H1 (cell line): ENCODE results near the gene LRRC61. TPM values are rescaled to one million over a fixed set of nuclear protein-coding genes. Genes with fewer than 3 reads are reported as not detected.
A peak's percentile ranks its signal among the peaks of the same experiment; 100 is the strongest.

Source experiments
- CTCF ChIA-PET: fragments of 300-600 bp; sonication (Branson Sonifier 250); formaldehyde crosslinking; loops from one replicate; lab custom pipeline; 2021; ENCODE audit not compliant: partially characterized antibody; lab: Charles Lee
- POLR2A ChIA-PET: fragments of 300-600 bp; sonication (Branson Sonifier 250); formaldehyde crosslinking; loops from one replicate; lab custom pipeline; 2021; ENCODE audit warnings: inconsistent platforms; ENCODE audit not compliant: partially characterized antibody; lab: Charles Lee
- DNase-seq, 2 experiments: peaks; one replicate each; pipeline versions ENCODE4 v3.0.0 to v3.0.0-alpha.2; 2010 to 2022; ENCODE audit warnings: low spot score in 2 of 2, low read depth in 1 of 2, mixed read lengths in 1 of 2
- FAIRE-seq: peaks from 2 replicates; lab custom pipeline; 2011; peaks lifted over from hg19 to GRCh38; lab: Jason Lieb, UNC
- H2AFZ ChIP-seq: 2 replicates; pipeline ENCODE4 v1.8.1; 2012; ENCODE audit warnings: low read length, inconsistent platforms
- H2AK5ac ChIP-seq: 2 replicates; pipeline ENCODE4 v1.6.1; 2013; ENCODE audit warnings: low read depth, low read length
- H2BK120ac ChIP-seq: replicated peaks from 2 replicates; pipeline ENCODE3; 2013; ENCODE audit warnings: low read depth, low read length, inconsistent platforms
- H2BK12ac ChIP-seq: 2 replicates; pipeline ENCODE4 v1.6.1; 2013; ENCODE audit warnings: low read depth, low read length
- H2BK15ac ChIP-seq: 2 replicates; pipeline ENCODE4 v1.6.1; 2013; ENCODE audit warnings: low read length
- H2BK20ac ChIP-seq: 2 replicates; pipeline ENCODE4 v1.6.1; 2013; ENCODE audit warnings: low read length
- H2BK5ac ChIP-seq: 2 replicates; pipeline ENCODE4 v1.6.1; 2013; ENCODE audit warnings: low read depth, low read length
- H3K14ac ChIP-seq: 2 replicates; pipeline ENCODE4 v1.6.1; 2013; ENCODE audit warnings: inconsistent platforms; ENCODE audit not compliant: insufficient read length
- H3K18ac ChIP-seq: 2 replicates; pipeline ENCODE4 v1.6.1; 2013; ENCODE audit warnings: low read length; ENCODE audit errors: extremely low read depth
- H3K23ac ChIP-seq: 2 replicates; pipeline ENCODE4 v1.6.1; 2013; ENCODE audit warnings: inconsistent platforms; ENCODE audit not compliant: insufficient read length
- H3K23me2 ChIP-seq: 2 replicates; pipeline ENCODE4 v1.6.1; 2013; ENCODE audit warnings: low read depth, low read length
- H3K27ac ChIP-seq: 2 replicates; pipeline ENCODE4 v1.6.1; 2011; ENCODE audit warnings: low read depth, low read length, inconsistent platforms
- H3K27me3 ChIP-seq, 4 experiments: replicated peaks in 1 of 4; 1 replicate in 1 of 4; 2 replicates in 3 of 4; pipeline versions ENCODE4 v1.6.1 to v1.8.1; 2011 to 2013; ENCODE audit warnings: low read length in 3 of 4, mild to moderate bottlenecking in 3 of 4, inconsistent platforms in 2 of 4, mixed read lengths in 2 of 4, moderate library complexity in 1 of 4; ENCODE audit not compliant: control insufficient read depth in 3 of 4, insufficient read depth in 3 of 4; ENCODE audit errors: extremely low read depth in 1 of 4
- H3K36me3 ChIP-seq, 4 experiments: 2 replicates each; pipeline versions ENCODE4 v1.6.1 to v1.8.1; 2011 to 2013; ENCODE audit warnings: mild to moderate bottlenecking in 4 of 4, low read length in 3 of 4, moderate library complexity in 2 of 4, control low read depth in 1 of 4, inconsistent platforms in 1 of 4; ENCODE audit not compliant: insufficient read depth in 4 of 4, control insufficient read depth in 2 of 4
- H3K4ac ChIP-seq: replicated peaks from 2 replicates; pipeline ENCODE3; 2013; ENCODE audit warnings: low read length, low read depth, mixed read lengths, inconsistent platforms; ENCODE audit not compliant: insufficient read length
- H3K4me1 ChIP-seq, 4 experiments: replicated peaks in 1 of 4; 1 replicate in 1 of 4; 2 replicates in 3 of 4; pipeline versions ENCODE4 v1.6.1 to v1.8.1; 2011 to 2013; ENCODE audit warnings: low read length in 3 of 4, inconsistent platforms in 2 of 4, mixed read lengths in 1 of 4; ENCODE audit not compliant: insufficient read depth in 4 of 4, control insufficient read depth in 3 of 4
- H3K4me2 ChIP-seq, 2 experiments: 2 replicates each; pipeline versions ENCODE4 v1.6.1 to v1.8.1; 2011 to 2013; ENCODE audit warnings: low read depth in 2 of 2, low read length in 2 of 2, control low read depth in 1 of 2, inconsistent platforms in 1 of 2, mild to moderate bottlenecking in 1 of 2; ENCODE audit not compliant: insufficient read depth in 1 of 2
- H3K4me3 ChIP-seq, 4 experiments: fragments of 200-600, 300-600 bp in 1 of 4; sonication (generic), shearing (Covaris generic), sonication (Bioruptor Twin) in 1 of 4; 2 replicates each; pipeline versions ENCODE4 v1.5.1 to v1.8.1; 2011 to 2016; ENCODE audit warnings: low read length in 4 of 4, low read depth in 3 of 4, control low read depth in 2 of 4, inconsistent platforms in 2 of 4, mild to moderate bottlenecking in 2 of 4, mixed read lengths in 1 of 4, moderate library complexity in 1 of 4; ENCODE audit not compliant: insufficient read depth in 2 of 4; ENCODE audit errors: extremely low read depth in 1 of 4
- H3K56ac ChIP-seq: replicated peaks from 2 replicates; pipeline ENCODE3; 2013; ENCODE audit warnings: low read depth, mild to moderate bottlenecking, mixed read lengths, low read length, inconsistent platforms; ENCODE audit not compliant: insufficient read length
- H3K79me1 ChIP-seq: 2 replicates; pipeline ENCODE4 v1.6.1; 2013; ENCODE audit warnings: low read depth, low read length, control low read depth
- H3K79me2 ChIP-seq, 2 experiments: 2 replicates each; pipeline versions ENCODE4 v1.6.1 to v1.8.1; 2012 to 2013; ENCODE audit warnings: low read length in 2 of 2, mild to moderate bottlenecking in 2 of 2, inconsistent platforms in 1 of 2; ENCODE audit not compliant: insufficient read depth in 2 of 2, control insufficient read depth in 1 of 2
- H3K9ac ChIP-seq, 4 experiments: replicated peaks in 1 of 4; 1 replicate in 1 of 4; 2 replicates in 3 of 4; pipeline versions ENCODE4 v1.6.1 to v1.8.1; 2011 to 2013; ENCODE audit warnings: low read depth in 3 of 4, low read length in 3 of 4, control low read depth in 2 of 4, mild to moderate bottlenecking in 2 of 4, moderate library complexity in 2 of 4, inconsistent platforms in 1 of 4; ENCODE audit errors: extremely low read depth in 1 of 4
- H3K9me3 ChIP-seq, 2 experiments: 2 replicates each; pipeline versions ENCODE4 v1.6.1 to v1.8.1; 2012 to 2013; ENCODE audit warnings: mild to moderate bottlenecking in 2 of 2, moderate library complexity in 2 of 2, control low read depth in 1 of 2, inconsistent platforms in 1 of 2, low read depth in 1 of 2, low read length in 1 of 2, mixed read lengths in 1 of 2; ENCODE audit not compliant: insufficient read depth in 2 of 2
- H4K20me1 ChIP-seq, 2 experiments: replicated peaks in 1 of 2; 2 replicates each; pipeline versions ENCODE3 to v1.8.1; 2011 to 2013; ENCODE audit warnings: inconsistent platforms in 2 of 2, low read length in 2 of 2, mild to moderate bottlenecking in 1 of 2; ENCODE audit not compliant: insufficient read depth in 2 of 2, control insufficient read depth in 1 of 2
- H4K5ac ChIP-seq: 2 replicates; pipeline ENCODE4 v1.6.1; 2013; ENCODE audit warnings: low read length, low read depth, mixed read lengths, inconsistent platforms; ENCODE audit not compliant: insufficient read length
- H4K8ac ChIP-seq: 2 replicates; pipeline ENCODE4 v1.8.0; 2013; ENCODE audit warnings: mild to moderate bottlenecking, moderate library complexity, low read length, inconsistent platforms; ENCODE audit not compliant: insufficient read depth; ENCODE audit errors: extremely low read depth
- H4K91ac ChIP-seq: replicated peaks from 2 replicates; pipeline ENCODE3; 2013; ENCODE audit warnings: low read length, mixed read lengths, inconsistent platforms; ENCODE audit not compliant: insufficient read length
- BRCA1 ChIP-seq: IDR thresholded peaks from 2 replicates; pipeline ENCODE4 v1.6.1; 2012; ENCODE audit warnings: low read depth, low read length, improper control_type of control experiment
- CBX5 ChIP-seq: fragments of 300-800, 300-1000 bp; sonication (generic); IDR thresholded peaks from 2 replicates; pipeline ENCODE4 v1.7.1; 2016; ENCODE audit warnings: antibody characterized with exemption, low read length, low read depth
- CREB1 ChIP-seq: IDR thresholded peaks from 2 replicates; pipeline ENCODE4 v1.6.1; 2012; ENCODE audit warnings: inconsistent platforms
- EP300 ChIP-seq, 2 experiments: IDR thresholded peaks; 1 replicate in 1 of 2; 2 replicates in 1 of 2; pipeline ENCODE4 v1.6.1; 2011 to 2012; ENCODE audit warnings: low read depth in 2 of 2, low read length in 2 of 2, mild to moderate bottlenecking in 2 of 2, borderline replicate concordance in 1 of 2, inconsistent platforms in 1 of 2, moderate library complexity in 1 of 2
- EZH2 ChIP-seq: fragments of 200-600 bp; sonication (generic); IDR thresholded peaks from 2 replicates; pipeline ENCODE4 v1.7.1; 2012; ENCODE audit warnings: low read depth, mild to moderate bottlenecking, moderate library complexity, low read length, inconsistent platforms; ENCODE audit not compliant: severe bottlenecking
- FOSL1 ChIP-seq: IDR thresholded peaks from 2 replicates; pipeline ENCODE4 v1.6.1; 2011; ENCODE audit warnings: mild to moderate bottlenecking, low read depth, low read length, moderate library complexity; ENCODE audit not compliant: insufficient read depth
- KDM4A ChIP-seq: IDR thresholded peaks from one replicate; pipeline ENCODE4 v1.7.1; 2012; ENCODE audit warnings: low read depth, mild to moderate bottlenecking, moderate library complexity, low read length, inconsistent platforms; ENCODE audit not compliant: severe bottlenecking
- MAFK ChIP-seq: IDR thresholded peaks from 2 replicates; pipeline ENCODE4 v1.6.1; 2012; ENCODE audit warnings: low read depth, mild to moderate bottlenecking, improper control_type of control experiment, low read length
- POLR2A ChIP-seq, 2 experiments: IDR thresholded peaks; 1 replicate in 1 of 2; 2 replicates in 1 of 2; pipeline ENCODE4 v1.6.1; 2011; ENCODE audit warnings: low read depth in 2 of 2, low read length in 2 of 2, mild to moderate bottlenecking in 2 of 2; ENCODE audit errors: control extremely low read depth in 1 of 2
- SIN3A ChIP-seq, 2 experiments: IDR thresholded peaks in 1 of 2; conservative IDR thresholded peaks in 1 of 2; 2 replicates each; pipeline ENCODE4 v1.6.1; 2011 to 2012; ENCODE audit warnings: low read length in 2 of 2, improper control_type of control experiment in 1 of 2, low read depth in 1 of 2, mild to moderate bottlenecking in 1 of 2
- SRF ChIP-seq: IDR thresholded peaks from 2 replicates; pipeline ENCODE4 v1.6.1; 2011; ENCODE audit warnings: mild to moderate bottlenecking, low read depth, low read length, moderate library complexity
- SUZ12 ChIP-seq: fragments of 200-600 bp; sonication (generic); IDR thresholded peaks from 2 replicates; pipeline ENCODE4 v1.6.1; 2012; ENCODE audit warnings: mild to moderate bottlenecking, inconsistent platforms, low read length, moderate library complexity, mixed read lengths
- ZNF274 ChIP-seq: IDR thresholded peaks from 2 replicates; pipeline ENCODE4 v1.7.0; 2012; ENCODE audit warnings: low read length, borderline replicate concordance; ENCODE audit errors: extremely low read depth
- WGBS, 2 experiments: shearing (Covaris generic) in 1 of 2; methylation state at CpG; one replicate each; pipeline versions ENCODE4 v1.1.6 to v1.1.7; 2013 to 2015; ENCODE audit warnings: low lambda C conversion rate in 2 of 2, mixed read lengths in 2 of 2, inconsistent platforms in 1 of 2, low coverage in 1 of 2, missing lambda C conversion rate in 1 of 2; ENCODE audit not compliant: insufficient replicate concordance in 2 of 2, insufficient coverage in 1 of 2, insufficient read length in 1 of 2; ENCODE audit errors: extremely low coverage in 1 of 2, missing lambda C conversion rate in 1 of 2; 5-methylcytosine and 5-hydroxymethylcytosine counted together
- polyA plus RNA-seq, 7 experiments: library from polyadenylated mRNA; depleted of rRNA in 3 of 7; stranded (reverse) in 5 of 7; unstranded in 2 of 7; fragments of >200 nt in 5 of 7; fragments of 200-250 nt in 2 of 7; gene quantifications; 1 replicate in 5 of 7; 2 replicates in 1 of 7; 4 replicates in 1 of 7; pipeline versions ENCODE4 v1.2.1 to v1.2.3, GENCODE V29; 2011 to 2013; ENCODE audit warnings: missing spikeins in 2 of 7, mixed read lengths in 2 of 7
- total RNA-seq: library from RNA; stranded (reverse); fragmentation: NEBNext Ultra II Directional; extraction: Animal tissue kit (Norgen Biotek cat#: 25700); gene quantifications from 2 replicates; pipeline ENCODE4 v1.2.1, GENCODE V29; 2021

The LRRC61 gene
- total and polyA plus RNA-seq, 2 of the 8 experiments (the other 6 are each of a cell fraction or from before 2014, with no cell fraction given): 0.73 to 44.8 TPM

- H3K18ac ChIP-seq: no peak overlapping the region
- H2AK5ac ChIP-seq: no peak overlapping the region
- no peak overlapping the region for H4K8ac ChIP-seq
- no peak overlapping the region for H2BK12ac ChIP-seq
- peaks cover 0 to 50% of the 10 kb centered on the region in 2 experiments for H3K79me2 ChIP-seq
- FAIRE-seq: no peak
- peaks cover 8 to 27% (median 15%) of the 10 kb centered on the region in 4 experiments; a peak in 7 of 8 replicates for H3K36me3 ChIP-seq
- WGBS, 2 experiments: 76% methylated on average over 4 of the region's 4 CpGs; no CpG with 5 or more reads in 1 of the 2 experiments
- peak overlapping the region in 1 of 2 experiments; percentile 94; a peak in 1 of 4 replicates for H3K4me2 ChIP-seq
- H2AFZ ChIP-seq: no peak overlapping the region
- no peak overlapping the region for H4K91ac ChIP-seq
- no peaks in the 10 kb centered on the region for H3K9me3 ChIP-seq
- peaks cover 11% of the 10 kb centered on the region for H3K23me2 ChIP-seq
- CTCF ChIA-PET: interaction anchor here (0.9 to 2.1 kb wide), 16 partner anchors 9 to 91 kb away, joined by 3 to 18 read pairs (median 4); partner anchors contain the start of gene REPIN1
- H2BK5ac ChIP-seq: no peak overlapping the region
- H3K23ac ChIP-seq: no peak overlapping the region
- DNase-seq: no peak
- H3K4me1 ChIP-seq: peaks cover 15 to 36% (median 22%) of the 10 kb centered on the region in 4 experiments
- no peak overlapping the region for H2BK120ac ChIP-seq
- no peak overlapping the region for H3K4ac ChIP-seq
- H3K9ac ChIP-seq: no peak overlapping the region
- H3K4me3 ChIP-seq: peak overlapping the region in 1 of 4 experiments; percentile 96; a peak in 2 of 8 replicates
- H4K20me1 ChIP-seq: peaks cover 0 to 9% of the 10 kb centered on the region in 2 experiments
- no peak overlapping the region for H3K27ac ChIP-seq
- H2BK20ac ChIP-seq: no peak overlapping the region
- no peak overlapping the region for H4K5ac ChIP-seq
- POLR2A ChIA-PET: interaction anchor here (0.7 to 6.1 kb wide), 17 partner anchors 9 to 48 kb away, joined by 3 to 93 read pairs (median 5); partner anchors contain the start of genes RARRES2 and REPIN1
- no peak overlapping the region for H3K14ac ChIP-seq
- H3K56ac ChIP-seq: no peak overlapping the region
- no peak overlapping the region for H2BK15ac ChIP-seq
- H3K27me3 ChIP-seq: no peaks in the 10 kb centered on the region
- peaks cover 20% of the 10 kb centered on the region for H3K79me1 ChIP-seq
- TF ChIP-seq ZNF274 (no peak), POLR2A (IDR thresholded peaks at IDR 0.05; ENCODE audit: control extremely low read depth in 1 of 2, low read depth in 2 of 2, low read length in 2 of 2) (no peak), CREB1 (no peak), EP300 (IDR thresholded peaks at IDR 0.05; ENCODE audit: borderline replicate concordance in 1 of 2, low read depth in 2 of 2, low read length in 2 of 2) (no peak), KDM4A (no peak), SIN3A (conservative IDR thresholded peaks at IDR 0.05 in 1 of 2, IDR thresholded peaks at IDR 0.05 in 1 of 2; ENCODE audit: low read depth in 1 of 2, low read length in 2 of 2) (no peak), EZH2 (no peak), SRF (no peak), FOSL1 (no peak), SUZ12 (no peak), MAFK (no peak), BRCA1 (no peak), CBX5 (no peak)
Observed at GRCh38 chr7:150377635-150378034, 54.5 kb downstream of the LRRC61 start.
